ENCODE data around the gene PLD3. TPM values are rescaled to one million over a fixed set of nuclear protein-coding genes. Genes with fewer than 3 reads are reported as not detected.
"Not testable (repeated sequence)": the region's sequence is repeated elsewhere in the genome, so short reads cannot be mapped to it uniquely, and the experiment has no call there.

PLD3 gene
- total RNA-seq, 4 donors from 2014 or later, result 108 to 372 (median 158) TPM

DNA sequence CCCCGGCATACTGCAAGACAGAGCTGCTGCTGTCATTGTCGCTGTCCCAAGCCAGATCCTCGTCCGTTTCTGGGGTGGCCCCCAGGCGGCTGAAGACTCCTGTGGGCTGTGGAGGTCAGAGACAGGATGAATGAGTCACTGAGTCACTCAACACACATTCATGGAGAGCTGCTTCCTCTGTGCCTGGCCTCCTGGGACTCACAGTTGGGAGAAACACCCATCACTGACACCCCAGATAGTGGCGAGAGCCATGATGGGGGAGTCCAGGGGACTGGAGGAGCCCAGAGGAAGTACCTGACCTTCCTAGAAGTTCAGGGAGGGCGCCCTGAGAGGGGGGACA lies 26.3 kb upstream of the PLD3 start:
- TF ChIP-seq, protein P1, sequence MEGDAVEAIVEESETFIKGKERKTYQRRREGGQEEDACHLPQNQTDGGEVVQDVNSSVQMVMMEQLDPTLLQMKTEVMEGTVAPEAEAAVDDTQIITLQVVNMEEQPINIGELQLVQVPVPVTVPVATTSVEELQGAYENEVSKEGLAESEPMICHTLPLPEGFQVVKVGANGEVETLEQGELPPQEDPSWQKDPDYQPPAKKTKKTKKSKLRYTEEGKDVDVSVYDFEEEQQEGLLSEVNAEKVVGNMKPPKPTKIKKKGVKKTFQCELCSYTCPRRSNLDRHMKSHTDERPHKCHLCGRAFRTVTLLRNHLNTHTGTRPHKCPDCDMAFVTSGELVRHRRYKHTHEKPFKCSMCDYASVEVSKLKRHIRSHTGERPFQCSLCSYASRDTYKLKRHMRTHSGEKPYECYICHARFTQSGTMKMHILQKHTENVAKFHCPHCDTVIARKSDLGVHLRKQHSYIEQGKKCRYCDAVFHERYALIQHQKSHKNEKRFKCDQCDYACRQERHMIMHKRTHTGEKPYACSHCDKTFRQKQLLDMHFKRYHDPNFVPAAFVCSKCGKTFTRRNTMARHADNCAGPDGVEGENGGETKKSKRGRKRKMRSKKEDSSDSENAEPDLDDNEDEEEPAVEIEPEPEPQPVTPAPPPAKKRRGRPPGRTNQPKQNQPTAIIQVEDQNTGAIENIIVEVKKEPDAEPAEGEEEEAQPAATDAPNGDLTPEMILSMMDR (IDR thresholded peaks at IDR 0.05), result no peak
- TF ChIP-seq POLR2A (IDR thresholded peaks at IDR 0.05), result no peak
- Histone ChIP-seq H3K9me3 (no peaks in the 10 kb centered on the region), H3K4me3 (no peak overlapping the region), H3K27ac (no peak overlapping the region), H3K27me3 (no peaks in the 10 kb centered on the region), H3K36me3 (no peaks in the 10 kb centered on the region), H3K4me1 (no peaks in the 10 kb centered on the region)
- no peak for DNase-seq
- intact Hi-C loops (cut with DNase I; ENCODE audit: low total_unique reads), result no loop called here

DNA sequence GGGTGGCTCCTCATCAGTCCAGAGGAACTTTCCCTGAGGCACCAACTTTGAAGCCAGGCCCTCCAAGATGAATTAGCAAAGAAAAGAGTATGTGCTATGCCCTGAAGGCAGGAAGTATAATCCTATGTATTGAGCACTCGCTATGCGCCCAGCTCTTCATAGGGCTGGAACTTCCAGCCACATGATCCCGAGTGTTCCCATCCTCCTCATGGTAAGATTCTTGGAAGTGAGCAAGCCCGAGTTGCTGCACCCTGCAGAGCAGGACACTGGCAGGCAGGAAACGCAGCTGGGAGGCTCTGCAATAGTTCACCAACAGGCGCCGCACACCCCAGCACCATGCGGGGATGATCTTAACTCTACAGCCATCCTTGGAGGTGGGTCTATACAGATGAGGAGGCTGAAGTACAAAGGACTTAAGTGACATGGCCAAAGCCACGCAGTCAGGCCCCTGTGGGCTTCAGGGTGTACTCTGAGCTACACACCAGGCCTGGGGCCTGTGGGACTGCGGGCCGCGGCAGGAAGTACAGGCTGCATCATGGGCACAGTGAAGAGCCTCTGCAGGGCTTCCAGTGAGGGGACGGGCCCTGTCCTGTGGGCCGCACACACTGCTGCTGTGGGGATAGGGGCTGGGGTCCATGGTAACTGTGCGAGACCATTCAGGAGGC lies 25.4 kb upstream of the PLD3 start:
- Histone ChIP-seq H3K4me1 (no peaks in the 10 kb centered on the region), H3K27ac (no peak overlapping the region), H3K4me3 (no peak overlapping the region), H3K27me3 (no peaks in the 10 kb centered on the region), H3K36me3 (no peaks in the 10 kb centered on the region), H3K9me3 (no peaks in the 10 kb centered on the region)
- no peak for TF ChIP-seq POLR2A (IDR thresholded peaks at IDR 0.05)
- DNase-seq, result no peak
- intact Hi-C loops (cut with DNase I; ENCODE audit: low total_unique reads), result no loop called here

DNA sequence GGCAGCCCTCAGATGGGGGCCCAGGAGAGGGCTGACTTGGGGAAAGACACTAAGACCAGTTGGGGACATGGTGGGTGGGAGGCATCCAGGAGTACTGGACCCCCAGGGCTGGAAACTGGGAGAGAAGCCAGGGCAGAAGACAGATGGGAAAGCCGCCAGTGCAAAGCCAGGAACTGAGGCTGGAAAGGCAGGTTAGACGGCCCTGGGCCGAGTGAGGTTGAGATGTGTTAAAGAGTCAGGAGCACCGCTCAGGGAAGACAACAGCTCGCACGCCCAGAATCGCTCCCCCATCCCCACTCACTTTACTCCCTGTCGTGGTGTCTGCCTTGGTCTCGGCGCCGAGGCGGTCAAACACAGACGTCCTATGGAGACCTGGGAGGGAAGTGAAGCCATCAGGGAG lies 24.8 kb upstream of the PLD3 start:
- no peak overlapping the region for H3K27ac ChIP-seq
- no peaks in the 10 kb centered on the region for H3K9me3 ChIP-seq
- no peaks in the 10 kb centered on the region for H3K27me3 ChIP-seq
- H3K4me3 ChIP-seq, result no peak overlapping the region
- no peaks in the 10 kb centered on the region for H3K4me1 ChIP-seq
- TF ChIP-seq POLR2A (IDR thresholded peaks at IDR 0.05), result no peak
- TF ChIP-seq, protein P1 (IDR thresholded peaks at IDR 0.05), result no peak
- no peak for DNase-seq
- intact Hi-C loops (cut with DNase I; ENCODE audit: low total_unique reads), result no loop called here
- no peaks in the 10 kb centered on the region for H3K36me3 ChIP-seq

DNA sequence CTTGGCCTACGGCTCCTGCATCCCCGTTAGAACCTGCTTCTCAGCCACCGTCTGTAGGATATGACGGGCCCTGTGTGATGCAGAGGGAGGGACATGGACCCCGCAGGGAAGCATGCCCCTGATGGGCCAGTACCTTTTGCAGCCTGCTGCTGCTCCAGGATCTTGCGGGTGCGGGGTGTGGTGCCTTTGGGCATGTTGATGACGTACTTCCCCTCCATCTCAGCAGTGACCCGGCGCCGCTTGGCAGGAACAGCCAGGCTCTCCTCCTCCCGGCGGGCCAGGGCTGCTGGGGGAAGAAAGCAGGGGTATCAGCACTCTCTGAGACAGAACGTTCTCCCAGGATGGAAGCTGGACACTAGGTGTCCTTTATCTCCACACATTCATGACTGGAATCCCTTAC lies 22.3 kb upstream of the PLD3 start:
- Histone ChIP-seq H3K9me3 (no peaks in the 10 kb centered on the region), H3K27me3 (no peaks in the 10 kb centered on the region), H3K4me3 (no peak overlapping the region), H3K27ac (no peak overlapping the region), H3K36me3 (no peaks in the 10 kb centered on the region), H3K4me1 (no peaks in the 10 kb centered on the region)
- TF ChIP-seq, protein P1 (IDR thresholded peaks at IDR 0.05), result no peak
- no peak for TF ChIP-seq POLR2A (IDR thresholded peaks at IDR 0.05)
- no peak for DNase-seq
- intact Hi-C loops (cut with DNase I; ENCODE audit: low total_unique reads), result no loop called here

DNA sequence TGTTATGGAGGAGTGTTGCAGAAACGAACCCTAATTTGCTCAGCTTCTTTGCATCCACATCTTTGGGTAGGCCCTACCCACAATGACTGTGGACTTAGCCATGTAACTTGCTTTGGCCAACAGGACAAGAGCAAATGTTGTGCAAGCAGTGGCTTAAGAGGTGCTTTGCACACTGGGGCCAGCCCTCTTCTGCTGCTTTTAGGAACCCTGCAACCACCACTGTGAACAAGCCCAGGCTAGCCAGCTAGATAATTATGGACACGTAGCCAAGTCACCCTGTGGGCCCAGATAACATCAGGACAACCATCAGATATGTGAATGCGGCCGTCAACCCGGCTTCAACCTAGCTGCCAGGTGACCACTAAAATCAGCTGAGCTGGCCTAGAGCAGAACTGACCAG lies 17.4 kb upstream of the PLD3 start:
- no peak overlapping the region for H3K4me3 ChIP-seq
- intact Hi-C loops (cut with DNase I; ENCODE audit: low total_unique reads), result no loop called here
- H3K27me3 ChIP-seq, result no peaks in the 10 kb centered on the region
- H3K27ac ChIP-seq, result no peak overlapping the region
- no peaks in the 10 kb centered on the region for H3K36me3 ChIP-seq
- H3K9me3 ChIP-seq, result no peaks in the 10 kb centered on the region
- TF ChIP-seq POLR2A (IDR thresholded peaks at IDR 0.05), result no peak
- TF ChIP-seq, protein P1 (IDR thresholded peaks at IDR 0.05), result no peak
- H3K4me1 ChIP-seq, result no peaks in the 10 kb centered on the region
- no peak for DNase-seq

DNA sequence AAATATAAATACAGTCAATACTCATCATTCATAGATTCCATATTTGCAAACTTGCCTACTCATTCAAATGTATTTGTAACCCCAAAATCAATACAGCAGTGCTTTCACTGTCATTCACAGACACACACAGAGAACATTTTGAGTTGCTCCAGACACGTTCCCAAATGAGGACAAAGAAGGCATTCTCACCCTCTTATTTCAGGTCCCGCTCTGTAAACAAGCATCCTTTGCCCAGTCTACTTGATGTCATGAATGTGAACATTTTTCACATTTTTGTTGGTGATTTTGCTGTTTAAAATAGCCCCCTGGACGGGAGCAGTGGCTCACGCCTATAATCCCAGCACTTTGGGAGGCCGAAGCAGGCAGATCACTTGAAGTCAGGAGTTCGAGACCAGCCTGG lies 15.8 kb upstream of the PLD3 start:
- Histone ChIP-seq H3K27me3 (no peaks in the 10 kb centered on the region), H3K4me1 (no peaks in the 10 kb centered on the region), H3K9me3 (no peaks in the 10 kb centered on the region), H3K36me3 (no peaks in the 10 kb centered on the region), H3K27ac (no peak overlapping the region), H3K4me3 (no peak overlapping the region)
- intact Hi-C loops (cut with DNase I; ENCODE audit: low total_unique reads), result no loop called here
- TF ChIP-seq, protein P1 (IDR thresholded peaks at IDR 0.05), result no peak
- TF ChIP-seq POLR2A (IDR thresholded peaks at IDR 0.05), result no peak
- DNase-seq, result no peak

DNA sequence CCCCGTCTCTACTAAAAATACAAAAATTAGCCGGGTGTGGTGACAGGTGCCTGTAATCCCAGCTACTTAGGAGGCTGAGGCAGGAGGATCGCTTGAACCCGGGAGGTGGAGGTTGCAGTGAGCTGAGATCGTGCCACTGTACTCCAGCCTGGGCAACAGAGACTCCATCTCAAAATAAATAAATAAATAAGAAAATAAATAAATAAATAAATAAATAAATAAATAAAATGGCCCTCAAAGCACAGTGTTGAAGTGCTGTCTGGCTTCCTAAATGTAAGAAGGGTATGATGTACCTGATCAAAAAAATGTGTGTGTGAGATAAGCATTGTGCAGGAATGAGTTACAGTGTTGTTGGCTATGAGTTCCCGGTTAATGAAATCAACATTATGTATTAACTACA lies 15.4 kb upstream of the PLD3 start:
- H3K9me3 ChIP-seq; H3K27ac ChIP-seq; H3K4me3 ChIP-seq; intact Hi-C loops (cut with DNase I; ENCODE audit: low total_unique reads); H3K4me1 ChIP-seq; H3K36me3 ChIP-seq; DNase-seq; H3K27me3 ChIP-seq: not testable (repeated sequence)

All from uterus (tissue), 4 donors.